ENCODE data around the gene FAM184A. TPM values are rescaled to one million over a fixed set of nuclear protein-coding genes. Genes with fewer than 3 reads are reported as not detected.
"Not testable (repeated sequence)": the region's sequence is repeated elsewhere in the genome, so short reads cannot be mapped to it uniquely, and the experiment has no call there.

The FAM184A gene
- total RNA-seq, 2 donors from 2014 or later, result 0.56 to 0.62 TPM

GRCh38 chr6:119006974-119007373 is 71.5 kb downstream of the FAM184A start:
- Histone ChIP-seq H3K4me1 (no peaks in the 10 kb centered on the region), H3K27me3 (no peaks in the 10 kb centered on the region), H3K27ac (no peak overlapping the region), H3K9me3 (no peaks in the 10 kb centered on the region), H3K9ac (ENCODE audit: low read depth in 2 of 2, low read length in 2 of 2) (no peak overlapping the region), H3K36me3 (no peaks in the 10 kb centered on the region), H3K4me3 (no peak overlapping the region)
- intact Hi-C loops (cut with DNase I), result no loop called here
- TF ChIP-seq CTCF (IDR thresholded peaks at IDR 0.05), result no peak
- DNase-seq, result no peak

- H3K4me1 ChIP-seq, result no peaks in the 10 kb centered on the region
- intact Hi-C loops (cut with DNase I), result no loop called here
- no peak for DNase-seq
- no peaks in the 10 kb centered on the region for H3K9me3 ChIP-seq
- no peaks in the 10 kb centered on the region for H3K27me3 ChIP-seq
- no peak for TF ChIP-seq CTCF (IDR thresholded peaks at IDR 0.05)
- no peak overlapping the region for H3K27ac ChIP-seq
- no peak overlapping the region for H3K4me3 ChIP-seq
- H3K9ac ChIP-seq (ENCODE audit: low read depth in 2 of 2, low read length in 2 of 2), result no peak overlapping the region
- no peaks in the 10 kb centered on the region for H3K36me3 ChIP-seq
Measured at GRCh38 chr6:119002069-119002468, 76.4 kb downstream of the FAM184A start.

GRCh38 chr6:118999494-119000040 is 78.9 kb downstream of the FAM184A start:
- DNase-seq, result no peak

GRCh38 chr6:118997426-118997825 is 81.0 kb downstream of the FAM184A start:
- H3K27ac ChIP-seq; H3K27me3 ChIP-seq; intact Hi-C loops (cut with DNase I); H3K4me1 ChIP-seq; H3K36me3 ChIP-seq; H3K9ac ChIP-seq (ENCODE audit: low read depth in 2 of 2, low read length in 2 of 2); H3K9me3 ChIP-seq; DNase-seq; H3K4me3 ChIP-seq: not testable (repeated sequence)

More at GRCh38 chr6:118999494-119000040, 78.9 kb downstream of the FAM184A start:
- no peaks in the 10 kb centered on the region for H3K27me3 ChIP-seq
- no peaks in the 10 kb centered on the region for H3K36me3 ChIP-seq
- no peak for TF ChIP-seq CTCF (IDR thresholded peaks at IDR 0.05)
- H3K4me1 ChIP-seq, result no peaks in the 10 kb centered on the region
- H3K9ac ChIP-seq (ENCODE audit: low read depth in 2 of 2, low read length in 2 of 2), result no peak overlapping the region
- no peak overlapping the region for H3K27ac ChIP-seq
- no peak overlapping the region for H3K4me3 ChIP-seq
- intact Hi-C loops (cut with DNase I), result no loop called here
- H3K9me3 ChIP-seq, result no peaks in the 10 kb centered on the region

GRCh38 chr6:118996289-118996820 is 82.1 kb downstream of the FAM184A start:
- no peak for DNase-seq
- no peaks in the 10 kb centered on the region for H3K27me3 ChIP-seq
- H3K27ac ChIP-seq, result no peak overlapping the region
- intact Hi-C loops (cut with DNase I), result no loop called here
- no peaks in the 10 kb centered on the region for H3K36me3 ChIP-seq
- no peaks in the 10 kb centered on the region for H3K4me1 ChIP-seq
- no peaks in the 10 kb centered on the region for H3K9me3 ChIP-seq
- H3K4me3 ChIP-seq, result no peak overlapping the region
- no peak overlapping the region for H3K9ac ChIP-seq (ENCODE audit: low read depth in 2 of 2, low read length in 2 of 2)
- no peak for TF ChIP-seq CTCF (IDR thresholded peaks at IDR 0.05)

- intact Hi-C loops (cut with DNase I), result no loop called here
- no peak overlapping the region for H3K4me3 ChIP-seq
- H3K27me3 ChIP-seq, result no peaks in the 10 kb centered on the region
- DNase-seq, result no peak
- H3K9ac ChIP-seq (ENCODE audit: low read depth in 2 of 2, low read length in 2 of 2), result no peak overlapping the region
- no peak for TF ChIP-seq CTCF (IDR thresholded peaks at IDR 0.05)
- H3K27ac ChIP-seq, result no peak overlapping the region
- no peaks in the 10 kb centered on the region for H3K4me1 ChIP-seq
- no peaks in the 10 kb centered on the region for H3K36me3 ChIP-seq
- H3K9me3 ChIP-seq, result no peaks in the 10 kb centered on the region
Measured at GRCh38 chr6:118993803-118994251, 84.6 kb downstream of the FAM184A start.
